Measurements from ENCODE around the gene LIF.

Gene LIF

GRCh38 chr22:30250661-30251267, 4.2 kb upstream of the LIF start:
- peaks cover 60% of the 10 kb centered on the region in 2 donors for H3K4me1 ChIP-seq (ENCODE audit: control insufficient read depth in 1 of 2, insufficient read depth in 2 of 2, low read length in 2 of 2)
- H3K27me3 ChIP-seq (ENCODE audit: control insufficient read depth in 1 of 2, insufficient read depth in 2 of 2, low read length in 2 of 2) = peaks cover 0 to 2% of the 10 kb centered on the region in 2 donors
- H3K27ac ChIP-seq (ENCODE audit: low read depth, low read length) = no peak overlapping the region
- no peak overlapping the region for H3K9ac ChIP-seq (ENCODE audit: low read depth in 1 of 2, low read length in 2 of 2)
- H3K4me3 ChIP-seq (ENCODE audit: low read depth in 1 of 2, low read length in 2 of 2) = no peak overlapping the region
- no peaks in the 10 kb centered on the region for H3K9me3 ChIP-seq (ENCODE audit: control insufficient read depth in 1 of 2, low read length in 2 of 2)
- peaks cover 0 to 5% of the 10 kb centered on the region in 2 donors for H3K36me3 ChIP-seq (ENCODE audit: control insufficient read depth in 1 of 2, insufficient read depth in 2 of 2, low read length in 2 of 2)

GRCh38 chr22:30250039-30250565, 3.5 kb upstream of the LIF start:
- Histone ChIP-seq H3K27me3 (ENCODE audit: control insufficient read depth in 1 of 2, insufficient read depth in 2 of 2, low read length in 2 of 2) (peaks cover 0 to 4% of the 10 kb centered on the region in 2 donors), H3K9ac (ENCODE audit: low read depth in 1 of 2, low read length in 2 of 2) (no peak overlapping the region), H3K4me3 (ENCODE audit: low read depth in 1 of 2, low read length in 2 of 2) (no peak overlapping the region), H3K36me3 (ENCODE audit: control insufficient read depth in 1 of 2, insufficient read depth in 2 of 2, low read length in 2 of 2) (peaks cover 0 to 5% of the 10 kb centered on the region in 2 donors), H3K9me3 (ENCODE audit: control insufficient read depth in 1 of 2, low read length in 2 of 2) (no peaks in the 10 kb centered on the region), H3K27ac (ENCODE audit: low read depth, low read length) (no peak overlapping the region), H3K4me1 (ENCODE audit: control insufficient read depth in 1 of 2, insufficient read depth in 2 of 2, low read length in 2 of 2) (peaks cover 59 to 62% of the 10 kb centered on the region in 2 donors)

DNA sequence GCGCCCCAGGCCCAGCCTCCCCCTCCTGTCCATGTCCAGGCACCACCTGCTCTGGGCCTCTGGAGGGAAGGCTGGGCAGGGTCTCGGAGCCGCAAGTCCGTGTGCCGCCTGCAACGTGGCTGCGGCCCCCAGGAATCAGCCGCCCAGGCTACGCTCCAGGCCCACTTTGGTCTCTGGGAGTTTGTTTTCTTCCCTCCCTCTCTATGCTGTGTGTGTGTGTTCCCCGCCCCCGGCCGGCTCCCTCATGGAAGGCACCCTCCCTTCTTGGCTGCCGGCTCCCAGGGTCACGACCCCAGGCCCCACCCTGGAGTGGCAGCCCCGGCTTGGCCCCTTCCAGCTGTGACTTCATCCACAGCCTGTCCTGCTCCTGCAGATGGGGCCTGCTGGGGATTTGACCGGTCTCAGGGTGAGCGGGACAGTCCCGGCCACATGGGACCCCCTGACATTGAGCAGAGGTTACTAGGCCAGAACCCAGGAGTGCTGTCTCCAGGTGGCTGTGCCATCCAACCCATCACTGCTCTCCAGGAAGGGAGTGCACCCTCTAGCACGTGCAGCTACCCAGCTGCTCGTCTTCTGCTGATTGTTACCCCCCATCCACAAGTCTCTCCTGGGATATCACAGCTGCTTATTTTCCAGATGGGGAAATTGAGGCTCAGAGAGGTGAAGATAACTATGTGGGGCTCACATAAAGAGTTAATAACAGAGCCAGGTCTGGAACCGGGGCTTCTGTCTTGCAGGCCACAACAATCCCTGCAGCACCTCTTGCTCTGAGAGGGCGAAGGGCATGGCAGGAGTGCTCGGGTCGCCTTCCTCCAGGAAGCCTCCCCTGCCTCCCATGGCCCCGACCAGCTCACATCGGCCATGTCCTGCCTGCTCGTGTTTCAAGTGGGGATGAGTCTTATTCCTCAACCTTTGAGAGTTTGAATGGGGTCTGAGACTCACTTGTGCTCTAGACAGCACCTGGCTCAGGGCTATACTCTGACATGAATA, 2.8 kb upstream of the LIF start:
- Histone ChIP-seq H3K27ac (ENCODE audit: low read depth, low read length) (no peak overlapping the region), H3K36me3 (ENCODE audit: control insufficient read depth in 1 of 2, insufficient read depth in 2 of 2, low read length in 2 of 2) (peaks cover 0 to 2% of the 10 kb centered on the region in 2 donors), H3K9me3 (ENCODE audit: control insufficient read depth in 1 of 2, low read length in 2 of 2) (no peaks in the 10 kb centered on the region), H3K4me1 (ENCODE audit: control insufficient read depth in 1 of 2, insufficient read depth in 2 of 2, low read length in 2 of 2) (peaks cover 54 to 55% of the 10 kb centered on the region in 2 donors), H3K4me3 (ENCODE audit: low read depth in 1 of 2, low read length in 2 of 2) (peak overlapping the region in 1 of 2 donors; percentile 10), H3K9ac (ENCODE audit: low read depth in 1 of 2, low read length in 2 of 2) (no peak overlapping the region), H3K27me3 (ENCODE audit: control insufficient read depth in 1 of 2, insufficient read depth in 2 of 2, low read length in 2 of 2) (peaks cover 0 to 4% of the 10 kb centered on the region in 2 donors)

- Histone ChIP-seq H3K4me1 (ENCODE audit: control insufficient read depth in 1 of 2, insufficient read depth in 2 of 2, low read length in 2 of 2) (peaks cover 46 to 53% of the 10 kb centered on the region in 2 donors), H3K9ac (ENCODE audit: low read depth in 1 of 2, low read length in 2 of 2) (no peak overlapping the region), H3K27me3 (ENCODE audit: control insufficient read depth in 1 of 2, insufficient read depth in 2 of 2, low read length in 2 of 2) (peaks cover 0 to 4% of the 10 kb centered on the region in 2 donors), H3K9me3 (ENCODE audit: control insufficient read depth in 1 of 2, low read length in 2 of 2) (no peaks in the 10 kb centered on the region), H3K4me3 (ENCODE audit: low read depth in 1 of 2, low read length in 2 of 2) (peak overlapping the region in 1 of 2 donors; percentile 10), H3K36me3 (ENCODE audit: control insufficient read depth in 1 of 2, insufficient read depth in 2 of 2, low read length in 2 of 2) (peaks cover 0 to 11% of the 10 kb centered on the region in 2 donors), H3K27ac (ENCODE audit: low read depth, low read length) (no peak overlapping the region)
Observed at GRCh38 chr22:30248484-30248883, 1.9 kb upstream of the LIF start.

- H3K9me3 ChIP-seq (ENCODE audit: control insufficient read depth in 1 of 2, low read length in 2 of 2) = no peaks in the 10 kb centered on the region
- H3K9ac ChIP-seq (ENCODE audit: low read depth in 1 of 2, low read length in 2 of 2) = peak overlapping the region in 1 of 2 donors; percentile 58
- H3K4me1 ChIP-seq (ENCODE audit: control insufficient read depth in 1 of 2, insufficient read depth in 2 of 2, low read length in 2 of 2) = peaks cover 41 to 49% of the 10 kb centered on the region in 2 donors
- peaks cover 0 to 15% of the 10 kb centered on the region in 2 donors for H3K36me3 ChIP-seq (ENCODE audit: control insufficient read depth in 1 of 2, insufficient read depth in 2 of 2, low read length in 2 of 2)
- H3K27ac ChIP-seq (ENCODE audit: low read depth, low read length) = no peak overlapping the region
- H3K4me3 ChIP-seq (ENCODE audit: low read depth in 1 of 2, low read length in 2 of 2) = peak overlapping the region; percentile 72 to 73
- peaks cover 0 to 4% of the 10 kb centered on the region in 2 donors for H3K27me3 ChIP-seq (ENCODE audit: control insufficient read depth in 1 of 2, insufficient read depth in 2 of 2, low read length in 2 of 2)
Observed at GRCh38 chr22:30247974-30248373, 1.4 kb upstream of the LIF start.

- Histone ChIP-seq H3K36me3 (ENCODE audit: control insufficient read depth in 1 of 2, insufficient read depth in 2 of 2, low read length in 2 of 2) (peaks cover 0 to 19% of the 10 kb centered on the region in 2 donors), H3K4me3 (ENCODE audit: low read depth in 1 of 2, low read length in 2 of 2) (peak overlapping the region; percentile 72 to 73), H3K4me1 (ENCODE audit: control insufficient read depth in 1 of 2, insufficient read depth in 2 of 2, low read length in 2 of 2) (peaks cover 37 to 45% of the 10 kb centered on the region in 2 donors), H3K9ac (ENCODE audit: low read depth in 1 of 2, low read length in 2 of 2) (peak overlapping the region; percentile 58 to 69), H3K27me3 (ENCODE audit: control insufficient read depth in 1 of 2, insufficient read depth in 2 of 2, low read length in 2 of 2) (peaks cover 0 to 4% of the 10 kb centered on the region in 2 donors), H3K9me3 (ENCODE audit: control insufficient read depth in 1 of 2, low read length in 2 of 2) (no peaks in the 10 kb centered on the region), H3K27ac (ENCODE audit: low read depth, low read length) (peak overlapping the region; percentile 72)
Observed at GRCh38 chr22:30247561-30247960, 1.0 kb upstream of the LIF start.

- H3K4me1 ChIP-seq (ENCODE audit: control insufficient read depth in 1 of 2, insufficient read depth in 2 of 2, low read length in 2 of 2) = peaks cover 31 to 38% of the 10 kb centered on the region in 2 donors
- peaks cover 0 to 23% of the 10 kb centered on the region in 2 donors for H3K36me3 ChIP-seq (ENCODE audit: control insufficient read depth in 1 of 2, insufficient read depth in 2 of 2, low read length in 2 of 2)
- H3K4me3 ChIP-seq (ENCODE audit: low read depth in 1 of 2, low read length in 2 of 2) = peak overlapping the region; percentile 72 to 73
- peaks cover 0 to 4% of the 10 kb centered on the region in 2 donors for H3K27me3 ChIP-seq (ENCODE audit: control insufficient read depth in 1 of 2, insufficient read depth in 2 of 2, low read length in 2 of 2)
- H3K9ac ChIP-seq (ENCODE audit: low read depth in 1 of 2, low read length in 2 of 2) = peak overlapping the region; percentile 58 to 69
- H3K27ac ChIP-seq (ENCODE audit: low read depth, low read length) = peak overlapping the region; percentile 72
- no peaks in the 10 kb centered on the region for H3K9me3 ChIP-seq (ENCODE audit: control insufficient read depth in 1 of 2, low read length in 2 of 2)
Observed at GRCh38 chr22:30246814-30247376, 336 bp upstream of the LIF start.

DNA sequence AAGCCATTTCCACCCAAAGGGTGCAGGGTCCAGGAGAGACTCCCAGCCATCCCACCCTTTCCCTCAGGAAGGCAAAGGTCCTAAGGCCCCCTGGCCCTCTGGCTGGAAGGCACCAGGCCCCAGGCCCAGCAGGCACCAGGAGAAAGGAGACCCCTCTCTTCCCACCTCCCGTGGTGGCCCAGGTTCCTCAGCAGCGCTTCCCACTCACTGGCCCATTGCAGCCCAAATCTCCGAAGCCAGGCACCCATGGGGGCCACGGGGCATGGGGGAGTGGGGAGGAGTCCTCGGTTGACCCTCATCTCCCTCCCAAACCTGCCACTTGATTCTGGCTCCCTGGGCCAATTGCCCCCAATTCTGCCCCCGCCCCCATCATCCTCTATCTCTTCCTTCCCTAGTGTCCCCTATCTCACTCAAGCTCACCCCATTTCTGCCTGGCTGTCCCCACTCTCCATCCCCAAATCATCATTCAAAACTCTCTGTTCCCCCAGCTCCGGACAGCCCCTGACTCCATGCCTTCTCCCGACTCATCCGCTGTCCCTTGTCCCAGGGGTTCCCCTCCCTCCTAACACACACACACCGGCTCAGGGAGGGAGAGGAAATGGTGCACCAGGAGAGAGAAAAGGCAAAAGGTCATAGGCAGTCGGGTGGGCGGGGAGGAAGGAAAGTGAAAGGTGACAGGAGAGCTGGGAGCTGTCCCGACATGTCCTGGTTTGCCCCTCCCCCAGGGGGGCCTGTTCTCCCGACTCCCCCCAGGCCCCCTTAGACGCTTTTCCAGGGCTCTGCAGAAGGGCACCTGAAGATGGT, 1.2 kb downstream of the LIF start:
- H3K4me1 ChIP-seq (ENCODE audit: control insufficient read depth in 1 of 2, insufficient read depth in 2 of 2, low read length in 2 of 2) = peaks cover 28 to 37% of the 10 kb centered on the region in 2 donors
- H3K4me3 ChIP-seq (ENCODE audit: low read depth in 1 of 2, low read length in 2 of 2) = peak overlapping the region; percentile 72 to 73
- peaks cover 0 to 24% of the 10 kb centered on the region in 2 donors for H3K36me3 ChIP-seq (ENCODE audit: control insufficient read depth in 1 of 2, insufficient read depth in 2 of 2, low read length in 2 of 2)
- peak overlapping the region; percentile 64 to 69 for H3K9ac ChIP-seq (ENCODE audit: low read depth in 1 of 2, low read length in 2 of 2)
- H3K27ac ChIP-seq (ENCODE audit: low read depth, low read length) = no peak overlapping the region
- H3K9me3 ChIP-seq (ENCODE audit: control insufficient read depth in 1 of 2, low read length in 2 of 2) = no peaks in the 10 kb centered on the region
- peaks cover 0 to 4% of the 10 kb centered on the region in 2 donors for H3K27me3 ChIP-seq (ENCODE audit: control insufficient read depth in 1 of 2, insufficient read depth in 2 of 2, low read length in 2 of 2)

- no peaks in the 10 kb centered on the region for H3K9me3 ChIP-seq (ENCODE audit: control insufficient read depth in 1 of 2, low read length in 2 of 2)
- H3K36me3 ChIP-seq (ENCODE audit: control insufficient read depth in 1 of 2, insufficient read depth in 2 of 2, low read length in 2 of 2) = peaks cover 0 to 24% of the 10 kb centered on the region in 2 donors
- no peak overlapping the region for H3K9ac ChIP-seq (ENCODE audit: low read depth in 1 of 2, low read length in 2 of 2)
- H3K4me3 ChIP-seq (ENCODE audit: low read depth in 1 of 2, low read length in 2 of 2) = peak overlapping the region in 1 of 2 donors; percentile 73
- H3K27ac ChIP-seq (ENCODE audit: low read depth, low read length) = no peak overlapping the region
- H3K27me3 ChIP-seq (ENCODE audit: control insufficient read depth in 1 of 2, insufficient read depth in 2 of 2, low read length in 2 of 2) = peaks cover 0 to 4% of the 10 kb centered on the region in 2 donors
- peaks cover 25 to 31% of the 10 kb centered on the region in 2 donors for H3K4me1 ChIP-seq (ENCODE audit: control insufficient read depth in 1 of 2, insufficient read depth in 2 of 2, low read length in 2 of 2)
Observed at GRCh38 chr22:30244641-30245040, 1.9 kb downstream of the LIF start.

Measured in duodenal mucosa (tissue), 2 donors.